ENCODE measurements around the gene DENND4A.

DNA sequence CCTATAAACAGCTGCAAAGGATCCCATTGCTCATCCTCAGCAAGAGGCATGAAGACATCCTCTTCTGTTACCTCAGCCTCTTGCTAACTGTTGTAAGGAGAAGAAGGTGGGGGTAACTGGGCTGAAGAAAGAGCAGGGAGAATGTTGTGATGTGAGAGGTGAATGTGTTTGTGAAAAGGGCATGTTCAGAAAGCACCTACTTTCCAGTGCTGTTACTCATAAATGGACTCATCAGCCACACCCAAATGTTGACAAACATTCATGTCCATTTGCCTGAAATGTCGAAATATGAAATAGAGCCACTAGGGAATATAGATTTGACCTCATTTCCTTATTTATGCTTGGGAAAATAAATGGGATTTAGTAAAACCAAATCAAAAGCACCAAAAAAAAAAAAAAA is 157.7 kb downstream of the DENND4A start:
- TF ChIP-seq FOXM1 (IDR thresholded peaks at IDR 0.05; ENCODE audit: borderline replicate concordance) (no peak), NFRKB (IDR thresholded peaks at IDR 0.05) (no peak), ELF4 (IDR thresholded peaks at IDR 0.05) (no peak), BHLHE40 (IDR thresholded peaks at IDR 0.05; ENCODE audit: borderline replicate concordance) (no peak), FOXA1 (IDR thresholded peaks at IDR 0.05) (no peak), CTBP1 (IDR thresholded peaks at IDR 0.05; ENCODE audit: borderline replicate concordance) (no peak), SP1 (IDR thresholded peaks at IDR 0.05) (no peak), SUZ12 (IDR thresholded peaks at IDR 0.05) (no peak), LEF1 (IDR thresholded peaks at IDR 0.05; ENCODE audit: borderline replicate concordance) (no peak)
